NCI-H460 (cell line): ENCODE measurements around the gene AKNAD1. TPM values are rescaled to one million over a fixed set of nuclear protein-coding genes. Genes with fewer than 3 reads are reported as not detected.

Experiments used
- DNase-seq: peaks from one replicate; pipeline ENCODE4 v3.0.0-alpha.2; 2016; ENCODE audit warnings: low read depth; ENCODE audit errors: extremely low read depth
- total RNA-seq: library from RNA; depleted of rRNA; stranded (reverse); fragments of >200 nt; shearing (Covaris generic); gene quantifications from 2 replicates; pipeline ENCODE4 v1.2.3, GENCODE V29; 2014

Gene AKNAD1
- total RNA-seq, 1 experiment from 2014 or later = 1.5 TPM

- DNase-seq = no peak
Observed at GRCh38 chr1:108871050-108871724, 14.3 kb upstream of the AKNAD1 start.

- no peak for DNase-seq
Observed at GRCh38 chr1:108865316-108865910, 8.5 kb upstream of the AKNAD1 start.

GRCh38 chr1:108863984-108864383, 7.1 kb upstream of the AKNAD1 start:
- no peak for DNase-seq

- no peak for DNase-seq
Observed at GRCh38 chr1:108862698-108863477, 6.0 kb upstream of the AKNAD1 start.

GRCh38 chr1:108862017-108862610, 5.2 kb upstream of the AKNAD1 start:
- DNase-seq = no peak

GRCh38 chr1:108861566-108861965, 4.7 kb upstream of the AKNAD1 start:
- no peak for DNase-seq

GRCh38 chr1:108860190-108860907, 3.5 kb upstream of the AKNAD1 start:
- no peak for DNase-seq

GRCh38 chr1:108858230-108858950, 1.5 kb upstream of the AKNAD1 start:
- DNase-seq = no peak

- no peak for DNase-seq
Observed at GRCh38 chr1:108854221-108855019, 2.5 kb downstream of the AKNAD1 start.

- no peak for DNase-seq
Observed at GRCh38 chr1:108852221-108852975, 4.5 kb downstream of the AKNAD1 start.

- DNase-seq = no peak
Observed at GRCh38 chr1:108851567-108851966, 5.3 kb downstream of the AKNAD1 start.

GRCh38 chr1:108850929-108851328, 6.0 kb downstream of the AKNAD1 start:
- DNase-seq = no peak

GRCh38 chr1:108848806-108849205, 8.1 kb downstream of the AKNAD1 start:
- no peak for DNase-seq

GRCh38 chr1:108847494-108847893, 9.4 kb downstream of the AKNAD1 start:
- DNase-seq = no peak

GRCh38 chr1:108845991-108846390, 10.9 kb downstream of the AKNAD1 start:
- no peak for DNase-seq

GRCh38 chr1:108845446-108845845, 11.4 kb downstream of the AKNAD1 start:
- no peak for DNase-seq

- no peak for DNase-seq
Observed at GRCh38 chr1:108843390-108844137, 13.3 kb downstream of the AKNAD1 start.
